Gastrocnemius medialis (tissue), 4 donors: Measurements from ENCODE around the gene CRIP1.

ENCODE experiments used
- POLR2A ChIP-seq, 2 donors: fragments of 450-650 bp; IDR thresholded peaks; one replicate each; pipeline ENCODE4 v1.6.1; 2017; ENCODE audit warnings: antibody characterized with exemption in 2 of 2, mild to moderate bottlenecking in 2 of 2, moderate library complexity in 2 of 2
- TF ChIP-seq, protein P1 (sequence below), 5 experiments: fragments of 450-650 bp in 3 of 5; fragments of 200-600 bp in 2 of 5; sonication (generic) in 2 of 5; IDR thresholded peaks in 4 of 5; conservative IDR thresholded peaks in 1 of 5; 1 replicate in 4 of 5; 2 replicates in 1 of 5; pipeline ENCODE4 v1.5.1; 2016 to 2019; ENCODE audit warnings: antibody characterized with exemption in 5 of 5, mild to moderate bottlenecking in 3 of 5, moderate library complexity in 3 of 5

DNA sequence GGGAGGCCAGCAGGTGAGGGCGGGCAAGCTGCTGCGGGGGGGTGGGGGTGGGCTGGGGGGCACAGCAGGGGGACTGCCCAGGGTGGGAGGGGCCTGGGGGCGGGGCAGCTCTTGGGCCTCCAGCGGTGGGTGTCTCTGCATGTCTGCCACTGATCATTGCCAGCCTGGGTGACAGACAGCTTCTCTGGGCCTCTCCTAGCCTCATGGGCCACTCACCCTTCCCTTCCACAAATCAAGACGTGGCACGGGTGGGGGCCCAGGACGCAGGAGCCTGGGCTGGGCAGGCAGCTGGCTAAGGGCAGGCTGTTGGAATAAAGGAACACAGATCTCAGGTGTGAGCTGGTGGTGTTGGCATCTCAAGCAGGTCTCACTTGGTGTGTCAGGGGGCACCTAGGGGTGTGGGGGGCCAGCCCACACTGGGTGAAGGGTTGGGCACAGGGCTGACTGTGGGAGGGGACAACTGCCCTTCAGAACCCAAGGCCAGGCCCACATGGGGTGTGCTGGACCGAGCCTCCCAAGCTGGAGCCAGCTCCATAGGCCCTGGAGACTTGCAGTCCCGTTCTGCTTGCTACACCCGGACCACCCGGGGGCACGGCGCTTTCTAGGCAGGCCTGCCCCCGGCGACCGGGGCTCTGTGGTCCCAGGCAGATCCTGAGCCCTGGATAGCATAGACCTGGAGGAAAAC, 7.4 kb downstream of the CRIP1 start:
- TF ChIP-seq, protein P1, sequence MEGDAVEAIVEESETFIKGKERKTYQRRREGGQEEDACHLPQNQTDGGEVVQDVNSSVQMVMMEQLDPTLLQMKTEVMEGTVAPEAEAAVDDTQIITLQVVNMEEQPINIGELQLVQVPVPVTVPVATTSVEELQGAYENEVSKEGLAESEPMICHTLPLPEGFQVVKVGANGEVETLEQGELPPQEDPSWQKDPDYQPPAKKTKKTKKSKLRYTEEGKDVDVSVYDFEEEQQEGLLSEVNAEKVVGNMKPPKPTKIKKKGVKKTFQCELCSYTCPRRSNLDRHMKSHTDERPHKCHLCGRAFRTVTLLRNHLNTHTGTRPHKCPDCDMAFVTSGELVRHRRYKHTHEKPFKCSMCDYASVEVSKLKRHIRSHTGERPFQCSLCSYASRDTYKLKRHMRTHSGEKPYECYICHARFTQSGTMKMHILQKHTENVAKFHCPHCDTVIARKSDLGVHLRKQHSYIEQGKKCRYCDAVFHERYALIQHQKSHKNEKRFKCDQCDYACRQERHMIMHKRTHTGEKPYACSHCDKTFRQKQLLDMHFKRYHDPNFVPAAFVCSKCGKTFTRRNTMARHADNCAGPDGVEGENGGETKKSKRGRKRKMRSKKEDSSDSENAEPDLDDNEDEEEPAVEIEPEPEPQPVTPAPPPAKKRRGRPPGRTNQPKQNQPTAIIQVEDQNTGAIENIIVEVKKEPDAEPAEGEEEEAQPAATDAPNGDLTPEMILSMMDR (IDR thresholded peaks at IDR 0.05 in 4 of 5, conservative IDR thresholded peaks at IDR 0.05 in 1 of 5), result no peak
- TF ChIP-seq POLR2A (IDR thresholded peaks at IDR 0.05), result no peak
